Prostate gland (tissue), 2 donors: ENCODE results near the gene LOXHD1.

Experiments
- CTCF ChIP-seq, 4 experiments: fragments of 200-600 bp in 2 of 4; fragments of 450-650 bp in 2 of 4; sonication (generic) in 2 of 4; IDR thresholded peaks; 1 replicate in 3 of 4; 2 replicates in 1 of 4; pipeline ENCODE4 v1.5.1; 2016 to 2019; ENCODE audit warnings: antibody characterized with exemption in 4 of 4, mild to moderate bottlenecking in 2 of 4, moderate library complexity in 2 of 4
- POLR2A ChIP-seq: fragments of 450-650 bp; IDR thresholded peaks from one replicate; pipeline ENCODE4 v1.6.1; 2016; ENCODE audit warnings: antibody characterized with exemption, mild to moderate bottlenecking

GRCh38 chr18:46639386-46639785 is 17.6 kb downstream of the LOXHD1 start:
- TF ChIP-seq CTCF (IDR thresholded peaks at IDR 0.05) = no peak
- TF ChIP-seq POLR2A = no peak
